Mucosa of rectum (tissue), 2 donors: Measurements from ENCODE around the gene ATP8B2.
"Not testable (repeated sequence)": the region's sequence is repeated elsewhere in the genome, so short reads cannot be mapped to it uniquely, and the experiment has no call there.

Experiments
- H3K27ac ChIP-seq, 2 donors: one replicate each; pipeline ENCODE4 v1.7.0; 2013; ENCODE audit warnings: inconsistent platforms in 2 of 2, low read depth in 2 of 2, low read length in 2 of 2
- H3K27me3 ChIP-seq, 2 donors: one replicate each; pipeline ENCODE4 v1.7.0; 2013; ENCODE audit warnings: low read length in 2 of 2; ENCODE audit not compliant: control insufficient read depth in 2 of 2, insufficient read depth in 2 of 2
- H3K36me3 ChIP-seq, 2 donors: one replicate each; pipeline ENCODE4 v1.7.0; 2013; ENCODE audit warnings: low read length in 2 of 2; ENCODE audit not compliant: control insufficient read depth in 2 of 2, insufficient read depth in 2 of 2
- H3K4me1 ChIP-seq, 2 donors: one replicate each; pipeline ENCODE4 v1.7.0; 2013; ENCODE audit warnings: low read length in 2 of 2, mild to moderate bottlenecking in 1 of 2; ENCODE audit not compliant: control insufficient read depth in 2 of 2, insufficient read depth in 2 of 2
- H3K4me3 ChIP-seq, 2 donors: one replicate each; pipeline ENCODE4 v1.7.0; 2013; ENCODE audit warnings: low read length in 2 of 2
- H3K9ac ChIP-seq, 2 donors: one replicate each; pipeline ENCODE4 v1.7.0; 2013; ENCODE audit warnings: low read length in 2 of 2, low read depth in 1 of 2, mild to moderate bottlenecking in 1 of 2
- H3K9me3 ChIP-seq, 2 donors: one replicate each; pipeline ENCODE4 v1.7.0; 2013; ENCODE audit warnings: low read length in 2 of 2; ENCODE audit not compliant: control insufficient read depth in 2 of 2
- donor health status: healthy.
- donor health status: Normal muscosa, but diverticular disease.

ATP8B2 gene

DNA sequence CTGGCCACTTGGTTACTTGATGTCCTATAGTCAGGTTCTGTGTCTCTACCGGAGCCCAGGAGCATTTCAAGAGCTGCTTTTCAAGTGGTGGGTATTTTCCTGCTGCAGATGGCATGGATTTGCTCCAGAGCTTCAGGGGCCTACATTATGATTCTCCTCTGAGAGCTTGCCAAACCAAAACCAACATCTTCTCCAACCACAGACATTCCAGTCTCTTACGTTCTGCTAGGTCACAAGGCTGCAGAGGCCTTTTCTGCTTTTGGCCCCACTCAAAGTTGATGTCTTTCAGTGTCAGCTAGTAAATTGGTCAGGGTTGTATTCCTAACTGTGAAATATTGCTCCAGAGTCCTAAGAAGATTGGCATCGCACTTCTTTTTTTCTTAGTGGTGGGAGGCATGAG, 19.2 kb upstream of the ATP8B2 start:
- Histone ChIP-seq H3K4me1 (no peaks in the 10 kb centered on the region), H3K9me3 (no peaks in the 10 kb centered on the region), H3K27me3 (no peaks in the 10 kb centered on the region), H3K36me3 (no peaks in the 10 kb centered on the region), H3K9ac (no peak overlapping the region), H3K27ac (no peak overlapping the region), H3K4me3 (no peak overlapping the region)

- H3K9me3 ChIP-seq, H3K27ac ChIP-seq, H3K4me3 ChIP-seq: not testable (repeated sequence)
Measured at GRCh38 chr1:154307670-154308270, 17.6 kb upstream of the ATP8B2 start.

GRCh38 chr1:154309136-154309535, 16.2 kb upstream of the ATP8B2 start:
- H3K9ac ChIP-seq: not testable (repeated sequence)

More at GRCh38 chr1:154307670-154308270, 17.6 kb upstream of the ATP8B2 start:
- H3K4me1 ChIP-seq, H3K9ac ChIP-seq, H3K27me3 ChIP-seq, H3K36me3 ChIP-seq: not testable (repeated sequence)

DNA sequence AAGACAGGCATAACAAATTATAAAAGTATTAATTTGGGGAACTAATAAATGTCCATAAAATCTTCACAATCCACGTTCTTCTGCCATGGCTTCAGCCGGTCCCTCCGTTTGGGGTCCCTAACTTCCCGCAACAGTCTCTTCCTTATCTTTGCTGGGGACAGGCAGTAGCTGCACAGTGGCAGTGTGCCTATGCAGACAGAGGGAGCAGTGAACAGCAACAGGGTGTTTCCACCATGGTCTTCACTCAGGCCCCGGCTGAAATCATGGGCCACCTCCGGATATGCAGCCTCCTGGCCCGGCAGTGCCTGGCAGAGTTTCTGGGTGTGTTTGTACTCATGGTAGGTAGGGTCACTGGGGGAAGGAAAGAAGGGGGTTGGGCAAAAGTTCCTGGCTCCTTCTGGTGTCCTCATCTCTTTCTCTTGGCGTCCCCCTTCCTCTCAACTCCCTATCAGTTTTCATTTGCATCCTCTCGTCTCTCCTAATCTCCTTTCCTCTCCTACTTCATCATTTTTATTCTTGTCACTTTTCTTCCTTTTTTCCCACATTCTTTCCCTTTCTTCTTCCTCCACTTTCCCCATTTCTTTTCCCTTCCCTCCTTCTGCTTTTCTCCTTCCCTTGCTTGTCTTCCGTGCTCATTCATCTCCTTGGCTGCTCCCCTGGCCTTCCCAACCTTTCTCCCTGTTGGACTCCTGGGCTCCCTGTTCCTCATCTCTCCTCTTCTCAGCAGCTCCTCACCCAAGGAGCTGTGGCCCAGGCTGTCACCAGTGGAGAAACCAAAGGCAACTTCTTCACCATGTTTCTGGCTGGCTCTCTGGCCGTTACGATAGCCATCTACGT, 12.9 kb upstream of the ATP8B2 start:
- not testable (repeated sequence) for H3K4me3 ChIP-seq, H3K9ac ChIP-seq, H3K27me3 ChIP-seq, H3K36me3 ChIP-seq, H3K27ac ChIP-seq, H3K4me1 ChIP-seq, H3K9me3 ChIP-seq

More at GRCh38 chr1:154309136-154309535, 16.2 kb upstream of the ATP8B2 start:
- not testable (repeated sequence) for H3K36me3 ChIP-seq, H3K9me3 ChIP-seq, H3K4me3 ChIP-seq, H3K27ac ChIP-seq, H3K27me3 ChIP-seq, H3K4me1 ChIP-seq

DNA sequence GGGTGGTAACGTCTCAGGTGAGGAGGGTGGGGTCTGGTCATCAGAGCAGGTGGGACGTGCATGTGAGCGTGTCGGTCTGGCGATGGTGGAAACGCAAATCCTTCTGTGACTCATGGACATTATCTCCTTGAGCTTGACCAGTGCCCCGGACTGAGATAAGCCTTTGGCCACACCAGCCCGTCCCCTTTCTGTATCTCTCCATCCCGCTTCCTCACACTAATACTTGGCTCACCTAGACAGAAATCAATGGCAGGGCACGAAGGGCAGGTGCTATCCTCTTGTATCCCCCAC, 12.3 kb upstream of the ATP8B2 start:
- Histone ChIP-seq H3K9me3 (no peaks in the 10 kb centered on the region), H3K27me3 (no peaks in the 10 kb centered on the region), H3K9ac (no peak overlapping the region), H3K4me3 (no peak overlapping the region), H3K36me3 (no peaks in the 10 kb centered on the region), H3K4me1 (no peaks in the 10 kb centered on the region), H3K27ac (no peak overlapping the region)

- H3K36me3 ChIP-seq, H3K9ac ChIP-seq, H3K4me3 ChIP-seq, H3K27me3 ChIP-seq, H3K9me3 ChIP-seq, H3K27ac ChIP-seq, H3K4me1 ChIP-seq: not testable (repeated sequence)
Measured at GRCh38 chr1:154314226-154314625, 11.1 kb upstream of the ATP8B2 start.

DNA sequence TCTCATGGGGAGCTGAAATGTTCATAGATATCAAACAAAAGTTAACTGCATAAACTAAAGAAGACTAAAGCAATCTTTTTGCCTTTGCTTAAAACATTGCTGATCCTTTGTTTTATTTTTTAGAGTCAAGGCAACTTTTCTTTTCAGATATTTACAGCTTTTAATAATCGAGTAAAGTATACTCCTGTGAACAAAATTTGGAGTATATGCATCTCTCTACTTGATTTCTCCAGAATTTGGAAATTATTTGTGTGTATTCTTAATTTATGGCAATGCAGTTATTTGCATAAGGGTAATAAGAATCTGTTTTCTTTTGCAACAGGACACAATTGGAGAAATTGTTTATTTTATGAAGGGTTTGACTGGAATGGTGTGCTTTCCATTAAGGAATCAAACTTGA, 8.6 kb upstream of the ATP8B2 start:
- no peak overlapping the region for H3K27ac ChIP-seq
- H3K27me3 ChIP-seq: no peaks in the 10 kb centered on the region
- no peaks in the 10 kb centered on the region for H3K4me1 ChIP-seq
- H3K9me3 ChIP-seq: no peaks in the 10 kb centered on the region
- no peak overlapping the region for H3K4me3 ChIP-seq
- H3K36me3 ChIP-seq: no peaks in the 10 kb centered on the region
- no peak overlapping the region for H3K9ac ChIP-seq

DNA sequence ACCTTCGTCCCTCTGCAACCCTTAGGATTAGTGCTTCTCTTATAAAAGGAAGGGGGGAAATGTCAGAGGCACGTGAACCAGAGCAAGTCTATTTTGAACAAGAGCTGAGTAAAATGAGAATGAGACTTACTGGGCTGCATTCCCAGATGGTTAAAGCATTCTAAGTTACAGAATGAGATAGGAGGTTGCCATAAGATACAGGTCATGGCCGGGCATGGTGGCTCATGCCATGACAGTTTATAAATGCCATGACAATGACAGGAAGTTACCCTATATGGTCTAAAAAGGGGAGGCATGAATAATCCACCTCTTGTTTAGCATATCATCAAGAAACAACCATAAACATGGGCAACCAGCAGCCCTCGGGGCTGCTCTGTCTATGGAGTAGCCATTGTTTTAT, 6.9 kb upstream of the ATP8B2 start:
- Histone ChIP-seq H3K9me3 (no peaks in the 10 kb centered on the region), H3K4me1 (no peaks in the 10 kb centered on the region), H3K27ac (no peak overlapping the region), H3K9ac (no peak overlapping the region), H3K4me3 (no peak overlapping the region), H3K27me3 (peaks cover 0 to 3% of the 10 kb centered on the region in 2 donors), H3K36me3 (no peaks in the 10 kb centered on the region)

DNA sequence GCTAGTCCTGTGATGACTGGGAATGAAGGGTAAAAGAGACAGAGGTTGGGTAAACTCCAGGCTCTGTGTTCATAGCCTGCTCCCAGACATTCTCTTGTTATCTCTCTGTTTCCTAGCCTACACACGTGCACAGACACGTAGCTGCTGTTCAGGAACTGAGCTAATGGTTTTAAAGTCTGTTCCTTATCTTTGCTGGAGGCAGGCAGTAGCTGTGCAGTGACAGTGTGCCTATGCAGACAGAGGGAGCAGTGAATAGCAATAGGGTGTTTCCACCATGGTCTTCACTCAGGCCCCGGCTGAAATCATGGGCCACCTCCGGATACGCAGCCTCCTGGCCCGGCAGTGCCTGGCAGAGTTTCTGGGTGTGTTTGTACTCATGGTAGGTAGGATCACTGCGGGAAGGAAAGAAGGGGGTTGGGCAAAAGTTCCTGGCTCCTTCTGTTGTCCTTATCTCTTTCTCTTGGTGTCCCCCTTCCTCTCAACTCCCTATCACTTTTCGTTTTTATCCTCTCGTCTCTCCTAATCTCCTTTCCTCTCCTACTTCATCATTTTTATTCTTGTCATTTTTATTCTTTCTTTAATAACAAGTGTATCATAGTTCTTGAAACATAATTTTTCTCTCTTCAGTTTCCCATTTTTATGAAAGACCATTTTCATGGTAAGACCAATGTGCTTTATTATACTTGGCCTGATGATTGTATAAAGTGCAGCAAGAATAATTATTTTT, 4.3 kb upstream of the ATP8B2 start, which contains the start of gene AQP10:
TSS of gene AQP10 (plus strand) at position 212 of the 727 bp plus-strand sequence. CDS start at position 275, 63 bp downstream.
- H3K27ac ChIP-seq: no peak within 1 kb of the TSS
- H3K9me3 ChIP-seq: no peaks in the 10 kb centered on the region
- no peaks in the 10 kb centered on the region for H3K36me3 ChIP-seq
- peaks cover 3 to 5% of the 10 kb centered on the region in 2 donors for H3K27me3 ChIP-seq
- H3K9ac ChIP-seq: no peak within 1 kb of the TSS
- H3K4me1 ChIP-seq: peaks cover 0 to under 1% of the 10 kb centered on the region in 2 donors
- H3K4me3 ChIP-seq: no peak within 1 kb of the TSS

- H3K9me3 ChIP-seq, H3K4me3 ChIP-seq, H3K27ac ChIP-seq, H3K4me1 ChIP-seq, H3K27me3 ChIP-seq, H3K36me3 ChIP-seq, H3K9ac ChIP-seq: not testable (repeated sequence)
Measured at GRCh38 chr1:154321609-154321934, 3.8 kb upstream of the ATP8B2 start.
